ENCODE measurements around the gene EZH1.
"Not testable (repeated sequence)": the region's sequence is repeated elsewhere in the genome, so short reads cannot be mapped to it uniquely, and the experiment has no call there.

EZH1 gene

GRCh38 chr17:42665581-42666001, 79.2 kb downstream of the EZH1 start:
- DNase-seq = no peak

- DNase-seq = no peak
These were observed 84.0 kb downstream of the EZH1 start for GRCh38 chr17:42660692-42661345.

GRCh38 chr17:42659932-42660274, 84.9 kb downstream of the EZH1 start:
- not testable (repeated sequence) for DNase-seq

GRCh38 chr17:42659079-42659931, 85.5 kb downstream of the EZH1 start, which contains the start of gene TUBG2:
TUBG2 (plus strand) TSS chr17:42659284; CDS start chr17:42659504, 220 bp downstream.
- peak; percentile 94 for DNase-seq

GRCh38 chr17:42657824-42658588, 86.8 kb downstream of the EZH1 start:
- DNase-seq = no peak

- DNase-seq = no peak
These were observed 89.3 kb downstream of the EZH1 start for GRCh38 chr17:42655528-42655927.

- no peak for DNase-seq
These were observed 91.4 kb downstream of the EZH1 start for GRCh38 chr17:42653179-42654124.

- no peak for DNase-seq
These were observed 93.4 kb downstream of the EZH1 start for GRCh38 chr17:42651392-42651791.

Data from NCI-H1092 treated with DMSO at 0.1 percent for 48 hours (cell line).